Raji (cell line): ENCODE measurements around the gene STARD9.

Experiments
- POLR2A ChIP-seq: IDR thresholded peaks from 2 replicates; pipeline ENCODE4 v1.6.1; 2011; ENCODE audit warnings: low read depth, low read length, control low read depth; ENCODE audit not compliant: insufficient read depth

STARD9 gene

DNA sequence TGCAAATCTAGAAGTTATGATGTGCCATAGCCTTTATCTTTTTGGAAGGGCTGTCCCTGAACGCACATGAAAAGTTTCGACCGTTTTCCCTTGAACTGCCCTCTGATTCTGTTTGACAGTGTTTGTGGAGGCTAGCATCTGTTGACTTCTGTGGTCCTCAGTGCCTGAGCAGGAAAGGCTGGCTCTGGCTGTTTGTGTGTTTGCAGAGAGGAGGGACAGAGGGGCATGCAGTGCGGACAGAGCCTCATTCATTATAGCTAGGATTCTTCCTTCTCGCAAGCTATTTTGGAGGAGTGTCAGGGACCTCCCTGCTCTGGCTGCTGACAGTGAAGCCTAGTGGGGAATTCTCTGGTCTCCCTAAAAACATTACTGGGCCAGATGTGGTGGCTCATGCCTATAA lies 97.0 kb downstream of the STARD9 start:
- no peak for TF ChIP-seq POLR2A

GRCh38 chr15:42674472-42674871 lies 99.1 kb downstream of the STARD9 start:
- TF ChIP-seq POLR2A, result no peak

- TF ChIP-seq POLR2A, result no peak
Measured at GRCh38 chr15:42675021-42675420, 99.6 kb downstream of the STARD9 start.

GRCh38 chr15:42679285-42680141 lies 104.1 kb downstream of the STARD9 start:
- TF ChIP-seq POLR2A, result no peak

- TF ChIP-seq POLR2A, result no peak
Measured at GRCh38 chr15:42681119-42681518, 105.7 kb downstream of the STARD9 start.

DNA sequence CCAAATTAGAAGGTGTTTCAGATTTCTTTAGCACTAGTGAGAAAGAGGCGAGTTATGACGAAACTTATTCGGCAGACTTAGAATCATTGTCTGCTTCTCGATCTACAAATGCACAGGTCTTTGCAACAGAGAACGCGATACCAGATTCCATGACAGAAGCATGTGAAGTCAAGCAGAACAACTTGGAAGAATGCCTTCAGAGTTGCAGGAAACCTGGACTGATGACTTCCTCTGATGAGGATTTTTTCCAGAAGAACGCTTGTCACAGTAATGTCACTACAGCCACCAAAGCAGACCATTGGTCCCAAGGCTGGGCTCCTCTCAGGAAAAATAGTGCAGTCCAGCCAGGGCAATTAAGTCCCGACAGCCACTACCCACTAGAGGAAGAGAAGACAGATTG lies 110.9 kb downstream of the STARD9 start:
- TF ChIP-seq POLR2A, result no peak

DNA sequence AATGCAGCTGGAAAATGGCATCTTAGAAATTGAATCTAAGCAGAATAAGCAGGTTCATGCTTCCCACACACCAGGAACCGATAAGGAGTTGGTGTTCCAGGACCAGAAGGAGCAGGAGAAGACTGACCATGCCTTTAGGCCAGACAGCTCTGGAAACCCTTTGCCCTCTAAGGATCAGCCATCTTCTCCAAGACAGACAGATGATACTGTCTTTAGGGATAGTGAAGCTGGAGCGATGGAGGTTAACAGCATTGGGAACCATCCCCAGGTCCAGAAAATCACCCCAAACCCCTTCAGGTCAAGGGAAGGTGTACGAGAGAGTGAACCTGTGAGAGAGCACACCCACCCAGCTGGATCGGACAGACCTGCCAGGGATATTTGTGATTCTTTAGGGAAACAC lies 112.3 kb downstream of the STARD9 start:
- TF ChIP-seq POLR2A, result no peak

GRCh38 chr15:42688301-42688700 lies 112.9 kb downstream of the STARD9 start:
- no peak for TF ChIP-seq POLR2A

DNA sequence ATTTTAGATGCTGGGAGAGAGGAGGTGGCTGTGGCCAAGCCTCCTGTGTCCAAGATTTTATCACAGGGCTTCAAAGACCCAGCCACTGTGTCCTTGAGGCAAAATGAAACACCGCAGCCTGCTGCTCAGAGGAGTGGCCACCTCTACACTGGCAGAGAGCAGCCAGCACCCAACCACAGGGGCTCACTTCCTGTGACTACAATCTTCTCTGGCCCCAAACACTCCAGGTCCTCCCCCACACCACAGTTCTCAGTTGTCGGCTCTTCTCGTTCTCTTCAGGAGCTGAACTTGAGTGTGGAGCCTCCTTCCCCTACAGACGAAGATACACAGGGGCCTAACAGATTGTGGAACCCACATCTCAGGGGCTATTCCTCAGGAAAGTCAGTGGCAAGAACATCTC lies 115.9 kb downstream of the STARD9 start:
- no peak for TF ChIP-seq POLR2A

DNA sequence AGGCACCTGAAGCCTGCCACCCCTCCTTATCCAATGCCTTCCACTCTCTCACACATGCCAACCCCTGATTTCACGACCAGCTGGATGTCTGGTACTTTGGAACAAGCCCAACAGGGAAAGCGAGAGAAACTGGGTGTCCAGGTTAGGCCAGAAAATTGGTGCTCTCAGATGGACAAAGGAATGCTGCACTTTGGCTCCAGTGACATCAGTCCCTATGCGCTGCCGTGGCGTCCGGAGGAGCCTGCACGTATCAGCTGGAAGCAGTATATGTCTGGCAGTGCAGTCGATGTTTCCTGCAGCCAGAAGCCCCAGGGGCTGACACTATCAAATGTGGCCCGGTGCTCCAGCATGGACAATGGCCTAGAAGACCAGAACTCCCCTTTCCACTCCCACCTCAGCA lies 116.4 kb downstream of the STARD9 start:
- TF ChIP-seq POLR2A, result no peak

GRCh38 chr15:42692536-42692935 lies 117.1 kb downstream of the STARD9 start:
- TF ChIP-seq POLR2A, result no peak

DNA sequence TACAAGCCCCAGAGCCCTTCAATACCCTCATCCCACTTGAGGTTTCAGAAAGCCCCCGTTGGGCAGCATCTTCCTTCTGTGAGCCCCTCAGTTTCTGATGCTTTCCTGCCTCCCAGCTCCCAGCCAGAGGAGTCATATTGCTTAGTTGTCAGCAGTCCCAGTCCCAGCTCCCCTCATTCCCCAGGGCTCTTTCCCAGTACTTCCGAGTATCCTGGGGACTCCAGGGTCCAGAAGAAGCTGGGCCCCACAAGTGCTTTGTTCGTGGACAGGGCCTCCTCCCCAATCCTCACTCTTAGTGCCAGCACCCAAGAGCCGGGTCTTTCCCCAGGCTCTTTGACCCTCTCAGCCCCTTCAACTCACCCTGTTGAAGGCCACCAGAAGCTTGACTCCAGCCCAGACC lies 117.6 kb downstream of the STARD9 start:
- TF ChIP-seq POLR2A, result no peak

- TF ChIP-seq POLR2A, result no peak
Measured at GRCh38 chr15:42693496-42693895, 118.1 kb downstream of the STARD9 start.

- TF ChIP-seq POLR2A, result no peak
Measured at GRCh38 chr15:42693942-42694341, 118.5 kb downstream of the STARD9 start.

DNA sequence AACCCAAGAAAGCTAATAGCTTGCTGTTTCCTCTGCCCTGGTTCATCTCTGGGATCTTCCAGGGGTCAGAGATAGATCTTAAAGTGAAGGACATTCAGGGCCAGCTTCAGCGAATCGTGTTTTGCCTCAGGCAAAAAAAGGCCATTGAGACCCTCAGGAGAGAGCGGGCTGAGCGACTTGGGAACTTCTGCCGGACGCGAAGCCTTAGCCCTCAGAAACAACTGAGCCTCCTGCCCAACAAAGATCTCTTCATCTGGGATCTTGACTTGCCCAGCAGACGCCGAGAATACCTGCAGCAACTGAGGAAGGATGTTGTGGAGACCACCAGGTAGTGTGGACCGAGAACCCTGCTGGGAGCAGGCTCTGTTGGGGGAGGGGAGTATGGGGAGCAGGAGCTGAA lies 119.0 kb downstream of the STARD9 start:
- TF ChIP-seq POLR2A, result no peak

DNA sequence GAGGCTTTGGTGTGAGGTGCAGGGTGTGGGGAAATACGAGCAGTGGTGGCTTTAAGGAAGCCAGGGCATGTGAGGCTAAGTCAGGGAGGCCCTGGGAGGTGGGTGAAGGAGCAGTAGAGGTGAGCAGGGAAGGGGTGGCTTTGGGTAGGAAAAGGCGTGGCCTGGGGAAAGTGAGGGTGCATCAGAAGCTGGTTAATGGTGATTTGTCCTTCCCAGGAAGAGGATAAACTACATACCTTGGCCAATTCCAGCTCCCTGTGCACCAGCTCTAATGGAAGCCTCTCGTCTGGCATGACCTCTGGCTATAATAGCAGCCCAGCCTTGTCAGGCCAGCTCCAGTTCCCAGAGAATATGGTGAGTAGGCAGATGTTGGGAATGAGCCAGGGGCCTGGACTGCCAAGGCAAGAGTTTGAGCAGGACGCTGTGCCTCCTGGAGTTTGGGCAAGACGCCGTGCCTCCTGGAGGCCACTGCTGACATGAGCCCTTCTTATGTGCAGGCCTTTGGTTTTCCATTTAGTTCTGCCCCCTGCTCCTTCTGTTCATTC lies 120.2 kb downstream of the STARD9 start:
- no peak for TF ChIP-seq POLR2A

DNA sequence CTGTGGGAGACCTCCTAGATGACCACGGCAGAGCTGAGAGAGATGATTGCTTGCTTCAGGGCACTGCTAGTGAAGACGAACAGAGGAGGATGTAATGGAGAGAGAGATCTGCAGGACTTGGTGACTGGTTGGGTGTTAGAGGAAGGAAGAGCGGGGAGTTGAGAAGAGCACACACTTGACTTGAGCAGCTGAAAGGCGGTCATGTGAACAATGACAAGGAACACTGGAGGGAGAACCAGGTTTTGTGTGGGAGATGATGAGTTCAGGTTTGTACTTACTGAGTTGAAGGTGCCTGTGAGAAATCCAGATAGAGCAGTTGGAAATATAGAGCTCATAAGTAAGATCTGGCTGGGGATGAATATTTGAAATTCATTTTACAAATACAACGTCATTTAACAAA lies 121.2 kb downstream of the STARD9 start:
- TF ChIP-seq POLR2A, result no peak
